Measurements from ENCODE around the gene SYPL2. TPM values are rescaled to one million over a fixed set of nuclear protein-coding genes. Genes with fewer than 3 reads are reported as not detected.
A peak's percentile ranks its signal among the peaks of the same experiment; 100 is the strongest.

The SYPL2 gene
- total RNA-seq, 2 experiments from 2014 or later = not detected

- BruUV-seq (replicated peaks) = no TSS peak
- DNase-seq (ENCODE audit: low spot score) = no peak
- H3K4me2 ChIP-seq (ENCODE audit: low read length) = peak overlapping the region; percentile 83
- no peak for TF ChIP-seq EZH2phosphoT487 (IDR thresholded peaks at IDR 0.05; ENCODE audit: borderline replicate concordance, low read depth, low read length)
- no peak for TF ChIP-seq CTCF (conservative IDR thresholded peaks at IDR 0.05; ENCODE audit: low read length)
- peaks cover 8% of the 10 kb centered on the region; the same call in 1 of the 2 replicates for H4K20me1 ChIP-seq (ENCODE audit: insufficient read depth, low read length)
- peaks cover 25% of the 10 kb centered on the region for H3K4me1 ChIP-seq (ENCODE audit: insufficient read depth, low read length, poor library complexity, severe bottlenecking)
- CTCF ChIA-PET (ENCODE audit: unreplicated experiment) = interaction anchor here (0.7 kb wide), 1 partner anchor 120 kb away, joined by 3 read pairs; the partner anchor contains the start of gene MYBPHL
- H3K27ac ChIP-seq (ENCODE audit: low read depth, low read length, poor library complexity, severe bottlenecking) = peak overlapping the region; percentile 85
- peak overlapping the region; percentile 97 for H3K4me3 ChIP-seq (ENCODE audit: low read depth, low read length, poor library complexity, severe bottlenecking)
- H3K9me2 ChIP-seq (ENCODE audit: insufficient read depth, low read length) = no peaks in the 10 kb centered on the region
- no peaks in the 10 kb centered on the region for H3K9me3 ChIP-seq (ENCODE audit: low read length)
- H3K36me3 ChIP-seq (ENCODE audit: insufficient read depth, low read length) = peaks cover 22% of the 10 kb centered on the region
- peaks cover 46% of the 10 kb centered on the region for H3K79me2 ChIP-seq (ENCODE audit: insufficient read depth, low read depth, low read length)
- intact Hi-C loops (cut with micrococcal nuclease; ENCODE audit: unreplicated experiment) = loop anchor here (5.0 to 10.0 kb wide), 2 partner anchors 322 to 1245 kb away; partner anchors contain the start of gene KCNA3
- H2AFZ ChIP-seq (ENCODE audit: low read length) = peak overlapping the region; percentile 71; the same call in 1 of the 2 replicates
- POLR2A ChIA-PET = interaction anchor here (1.2 kb wide), 2 partner anchors 10 to 58 kb away, joined by 5 to 9 read pairs; no protein-coding TSS in a partner anchor
Measured at GRCh38 chr1:109427171-109427467, 39.2 kb upstream of the SYPL2 start.

GRCh38 chr1:109432336-109432735 is 34.0 kb upstream of the SYPL2 start:
- H3K79me2 ChIP-seq (ENCODE audit: insufficient read depth, low read depth, low read length) = peaks cover under 1% of the 10 kb centered on the region; the same call in 1 of the 2 replicates
- BruUV-seq (replicated peaks) = no TSS peak
- intact Hi-C loops (cut with micrococcal nuclease; ENCODE audit: unreplicated experiment) = no loop called here
- DNase-seq (ENCODE audit: low spot score) = no peak
- H2AFZ ChIP-seq (ENCODE audit: low read length) = no peak overlapping the region
- H3K4me1 ChIP-seq (ENCODE audit: insufficient read depth, low read length, poor library complexity, severe bottlenecking) = peaks cover 5% of the 10 kb centered on the region
- H3K4me2 ChIP-seq (ENCODE audit: low read length) = no peak overlapping the region
- TF ChIP-seq CTCF (conservative IDR thresholded peaks at IDR 0.05; ENCODE audit: low read length) = no peak
- no peak for TF ChIP-seq EZH2phosphoT487 (IDR thresholded peaks at IDR 0.05; ENCODE audit: borderline replicate concordance, low read depth, low read length)
- ChIA-PET CTCF (ENCODE audit: unreplicated experiment) (no interaction called here), POLR2A (no interaction called here)
- H3K36me3 ChIP-seq (ENCODE audit: insufficient read depth, low read length) = no peaks in the 10 kb centered on the region
- H3K4me3 ChIP-seq (ENCODE audit: low read depth, low read length, poor library complexity, severe bottlenecking) = no peak overlapping the region
- no peaks in the 10 kb centered on the region for H4K20me1 ChIP-seq (ENCODE audit: insufficient read depth, low read length)
- H3K27ac ChIP-seq (ENCODE audit: low read depth, low read length, poor library complexity, severe bottlenecking) = no peak overlapping the region
- H3K9me3 ChIP-seq (ENCODE audit: low read length) = peaks cover 15% of the 10 kb centered on the region; the same call in 1 of the 2 replicates
- no peaks in the 10 kb centered on the region for H3K9me2 ChIP-seq (ENCODE audit: insufficient read depth, low read length)

GRCh38 chr1:109433322-109433721 is 33.0 kb upstream of the SYPL2 start:
- no peak for DNase-seq (ENCODE audit: low spot score)
- BruUV-seq (replicated peaks) = no TSS peak
- POLR2A ChIA-PET = no interaction called here
- Histone ChIP-seq H3K79me2 (ENCODE audit: insufficient read depth, low read depth, low read length) (no peaks in the 10 kb centered on the region), H3K27ac (ENCODE audit: low read depth, low read length, poor library complexity, severe bottlenecking) (no peak overlapping the region), H3K4me1 (ENCODE audit: insufficient read depth, low read length, poor library complexity, severe bottlenecking) (no peaks in the 10 kb centered on the region), H3K9me3 (ENCODE audit: low read length) (peaks cover 15% of the 10 kb centered on the region; the same call in 1 of the 2 replicates), H4K20me1 (ENCODE audit: insufficient read depth, low read length) (no peaks in the 10 kb centered on the region), H3K9me2 (ENCODE audit: insufficient read depth, low read length) (no peaks in the 10 kb centered on the region), H3K4me2 (ENCODE audit: low read length) (no peak overlapping the region), H3K4me3 (ENCODE audit: low read depth, low read length, poor library complexity, severe bottlenecking) (no peak overlapping the region), H3K36me3 (ENCODE audit: insufficient read depth, low read length) (no peaks in the 10 kb centered on the region), H2AFZ (ENCODE audit: low read length) (no peak overlapping the region)
- CTCF ChIA-PET (ENCODE audit: unreplicated experiment) = no interaction called here
- TF ChIP-seq EZH2phosphoT487 (IDR thresholded peaks at IDR 0.05; ENCODE audit: borderline replicate concordance, low read depth, low read length) (no peak), CTCF (conservative IDR thresholded peaks at IDR 0.05; ENCODE audit: low read length) (no peak)
- intact Hi-C loops (cut with micrococcal nuclease; ENCODE audit: unreplicated experiment) = no loop called here
